BE2C (cell line): Measurements from ENCODE around the gene LINC00305.

ENCODE experiments used
- DNase-seq: peaks from one replicate; pipeline ENCODE4 v3.0.0-alpha.2; 2020
- H3K27me3 ChIP-seq: fragments of 250-450 bp; sonication (Bioruptor Pico); 2 replicates; pipeline ENCODE4 v1.5.1; 2020; ENCODE audit warnings: mild to moderate bottlenecking
- H3K36me3 ChIP-seq: fragments of 250-450 bp; sonication (Bioruptor Pico); 2 replicates; pipeline ENCODE4 v1.5.1; 2020; ENCODE audit warnings: mild to moderate bottlenecking
- H3K4me1 ChIP-seq: fragments of 250-450 bp; sonication (Bioruptor Pico); 2 replicates; pipeline ENCODE4 v1.5.1; 2020
- H3K4me3 ChIP-seq: 2 replicates; pipeline ENCODE4 v1.5.1; 2011; ENCODE audit warnings: low read depth, low read length
- H3K9me3 ChIP-seq: fragments of 250-450 bp; sonication (Bioruptor Pico); 2 replicates; pipeline ENCODE4 v1.5.1; 2020
- CTCF ChIP-seq: IDR thresholded peaks from 2 replicates; pipeline ENCODE4 v1.5.1; 2012; ENCODE audit warnings: mild to moderate bottlenecking, low read depth, low read length

The LINC00305 gene

GRCh38 chr18:64164883-64165282 is 16.0 kb upstream of the LINC00305 start:
- H3K4me3 ChIP-seq: no peak overlapping the region
- no peaks in the 10 kb centered on the region for H3K4me1 ChIP-seq
- H3K9me3 ChIP-seq: no peaks in the 10 kb centered on the region
- no peak for TF ChIP-seq CTCF
- H3K36me3 ChIP-seq: no peaks in the 10 kb centered on the region
- DNase-seq: no peak
- H3K27me3 ChIP-seq: no peaks in the 10 kb centered on the region

GRCh38 chr18:64149916-64150438 is 1.1 kb upstream of the LINC00305 start:
- Histone ChIP-seq H3K4me1 (no peaks in the 10 kb centered on the region), H3K27me3 (no peaks in the 10 kb centered on the region), H3K9me3 (no peaks in the 10 kb centered on the region), H3K36me3 (no peaks in the 10 kb centered on the region), H3K4me3 (no peak overlapping the region)
- DNase-seq: no peak
- TF ChIP-seq CTCF: no peak

- no peak for DNase-seq
- TF ChIP-seq CTCF: no peak
- Histone ChIP-seq H3K27me3 (no peaks in the 10 kb centered on the region), H3K36me3 (no peaks in the 10 kb centered on the region), H3K4me1 (no peaks in the 10 kb centered on the region), H3K4me3 (no peak overlapping the region), H3K9me3 (no peaks in the 10 kb centered on the region)
Observed at GRCh38 chr18:64142904-64143303, 6.0 kb downstream of the LINC00305 start.

GRCh38 chr18:64137914-64138313 is 11.0 kb downstream of the LINC00305 start:
- no peak for TF ChIP-seq CTCF
- Histone ChIP-seq H3K27me3 (no peaks in the 10 kb centered on the region), H3K36me3 (no peaks in the 10 kb centered on the region), H3K4me1 (no peaks in the 10 kb centered on the region), H3K9me3 (no peaks in the 10 kb centered on the region), H3K4me3 (no peak overlapping the region)
- DNase-seq: no peak

GRCh38 chr18:64134044-64134747 is 14.7 kb downstream of the LINC00305 start:
- no peaks in the 10 kb centered on the region for H3K27me3 ChIP-seq
- no peaks in the 10 kb centered on the region for H3K36me3 ChIP-seq
- TF ChIP-seq CTCF: no peak
- no peaks in the 10 kb centered on the region for H3K9me3 ChIP-seq
- DNase-seq: no peak
- H3K4me1 ChIP-seq: no peaks in the 10 kb centered on the region
- no peak overlapping the region for H3K4me3 ChIP-seq

- DNase-seq: no peak
- H3K36me3 ChIP-seq: no peaks in the 10 kb centered on the region
- H3K4me1 ChIP-seq: no peaks in the 10 kb centered on the region
- H3K9me3 ChIP-seq: no peaks in the 10 kb centered on the region
- H3K4me3 ChIP-seq: no peak overlapping the region
- no peaks in the 10 kb centered on the region for H3K27me3 ChIP-seq
- TF ChIP-seq CTCF: no peak
Observed at GRCh38 chr18:64132871-64133270, 16.0 kb downstream of the LINC00305 start.
